GM12892 (cell line): Measurements from ENCODE around the gene NES.

Experiments
- DNase-seq: peaks from one replicate; pipeline ENCODE4 v3.0.0; 2011; ENCODE audit not compliant: insufficient read length
- FAIRE-seq: peaks from 2 replicates; lab custom pipeline; 2011; peaks lifted over from hg19 to GRCh38; lab: Jason Lieb, UNC
- POLR2A ChIP-seq: IDR thresholded peaks from 2 replicates; pipeline ENCODE4 v1.6.1; 2011; ENCODE audit warnings: low read depth, low read length, control low read depth
- POLR2AphosphoS5 ChIP-seq: IDR thresholded peaks from 2 replicates; pipeline ENCODE4 v1.6.1; 2011; ENCODE audit warnings: low read depth, low read length, control low read depth
- TAF1 ChIP-seq: IDR thresholded peaks from 2 replicates; pipeline ENCODE4 v1.6.1; 2011; ENCODE audit warnings: low read depth, mild to moderate bottlenecking, control low read depth, low read length, borderline replicate concordance

The NES gene

DNA sequence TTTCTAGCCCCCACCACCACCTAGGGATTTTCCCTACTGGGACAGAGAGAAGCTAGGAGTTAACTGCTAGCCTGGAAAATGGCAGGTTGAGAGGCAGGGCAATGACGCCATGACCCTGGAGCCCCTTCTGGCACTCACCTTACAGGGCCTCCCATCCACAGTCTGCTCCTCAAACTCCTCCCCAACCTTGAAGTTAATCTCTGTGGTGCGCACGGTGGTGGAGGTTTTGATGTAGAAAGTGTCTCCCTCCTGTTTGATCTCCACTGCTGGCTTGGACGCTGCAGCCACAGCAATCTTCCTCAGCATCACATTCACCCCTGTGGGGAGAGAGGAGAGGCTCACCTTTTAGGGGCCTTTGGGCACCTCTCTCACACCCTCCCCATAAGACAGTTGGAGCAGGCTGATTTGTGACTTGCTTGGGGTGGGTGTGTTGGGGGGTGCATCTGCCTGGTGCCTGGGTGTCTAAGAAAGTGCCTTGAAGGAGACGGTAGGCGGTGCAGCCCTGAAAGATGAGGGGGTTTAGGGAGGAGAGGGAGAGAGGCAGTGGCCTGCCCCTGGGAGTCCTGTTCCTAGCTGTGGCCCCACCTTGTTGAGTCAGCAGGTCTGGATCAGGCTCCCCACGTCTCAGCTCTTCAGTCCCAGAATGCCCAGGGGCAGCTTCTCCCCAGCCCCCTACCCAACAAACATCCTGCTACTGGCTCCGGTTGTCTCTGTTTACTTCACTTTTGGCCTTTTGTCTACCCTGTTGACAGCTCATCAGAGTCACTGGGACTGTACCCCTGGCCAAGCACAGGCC, 23.7 kb upstream of the NES start:
- DNase-seq (no peak), FAIRE-seq (no peak)
- TF ChIP-seq TAF1: no peak
- TF ChIP-seq POLR2AphosphoS5: no peak
- TF ChIP-seq POLR2A: no peak

DNA sequence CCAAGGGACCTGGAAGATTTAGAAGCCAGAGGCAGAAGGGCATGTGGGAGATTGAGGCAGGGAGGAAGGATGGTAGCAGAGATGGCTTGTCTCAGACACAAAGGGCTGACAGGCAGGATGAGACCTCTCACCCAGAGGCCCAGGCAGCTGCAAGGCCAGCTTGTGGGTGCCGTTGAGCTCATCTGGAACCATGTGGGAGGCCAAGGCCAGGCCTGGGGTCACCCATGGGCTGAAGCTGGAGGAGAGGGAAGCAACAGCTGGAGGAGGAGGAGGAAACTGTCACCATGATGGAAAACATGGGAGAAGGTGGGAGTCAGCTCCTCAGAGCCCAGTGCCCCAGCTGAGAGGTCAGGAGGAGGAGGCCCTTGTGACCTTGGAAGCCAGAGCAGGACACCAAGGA, 21.8 kb upstream of the NES start:
- FAIRE-seq (no peak), DNase-seq (no peak)
- no peak for TF ChIP-seq POLR2A
- no peak for TF ChIP-seq TAF1
- no peak for TF ChIP-seq POLR2AphosphoS5

- FAIRE-seq (no peak), DNase-seq (no peak)
- TF ChIP-seq TAF1 (no peak), POLR2AphosphoS5 (no peak), POLR2A (no peak)
Observed at GRCh38 chr1:156697481-156697880, 20.3 kb upstream of the NES start.

DNA sequence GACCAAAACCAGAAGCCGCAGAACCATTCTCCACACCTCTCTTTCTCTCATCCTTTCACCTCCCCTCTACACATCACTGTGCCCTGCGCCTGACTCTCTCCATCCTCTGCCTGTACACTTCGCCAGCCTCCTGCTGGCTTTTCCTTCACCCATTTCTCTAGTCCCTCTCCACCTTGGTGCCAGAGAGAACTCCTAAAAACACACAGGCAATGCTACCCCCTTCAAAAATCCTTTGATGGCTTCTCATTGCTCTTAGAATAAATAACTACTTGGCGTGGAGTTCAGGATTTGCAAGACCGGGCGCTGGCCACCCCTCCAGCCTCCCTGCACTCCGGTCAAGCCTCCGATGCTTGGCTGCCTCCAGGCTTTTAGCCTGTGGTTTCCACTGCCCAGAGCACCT, 19.5 kb upstream of the NES start:
- FAIRE-seq (no peak), DNase-seq (no peak)
- no peak for TF ChIP-seq POLR2AphosphoS5
- TF ChIP-seq TAF1: no peak
- TF ChIP-seq POLR2A: no peak

DNA sequence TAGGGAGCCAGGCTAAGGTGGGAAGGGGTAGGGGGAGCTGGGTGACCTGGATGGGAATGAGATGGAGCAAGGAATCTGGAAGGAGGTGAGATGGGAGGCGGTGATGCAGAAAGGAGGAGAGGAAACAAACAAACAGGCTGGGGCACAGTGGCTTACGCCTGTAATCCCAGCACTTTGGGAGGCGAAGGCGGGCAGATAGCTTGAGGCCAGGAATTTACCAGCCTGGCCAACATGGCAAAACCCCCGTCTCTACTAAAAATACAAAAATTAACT, 17.4 kb upstream of the NES start:
- FAIRE-seq (no peak), DNase-seq (no peak)
- no peak for TF ChIP-seq TAF1
- no peak for TF ChIP-seq POLR2A
- TF ChIP-seq POLR2AphosphoS5: no peak

DNA sequence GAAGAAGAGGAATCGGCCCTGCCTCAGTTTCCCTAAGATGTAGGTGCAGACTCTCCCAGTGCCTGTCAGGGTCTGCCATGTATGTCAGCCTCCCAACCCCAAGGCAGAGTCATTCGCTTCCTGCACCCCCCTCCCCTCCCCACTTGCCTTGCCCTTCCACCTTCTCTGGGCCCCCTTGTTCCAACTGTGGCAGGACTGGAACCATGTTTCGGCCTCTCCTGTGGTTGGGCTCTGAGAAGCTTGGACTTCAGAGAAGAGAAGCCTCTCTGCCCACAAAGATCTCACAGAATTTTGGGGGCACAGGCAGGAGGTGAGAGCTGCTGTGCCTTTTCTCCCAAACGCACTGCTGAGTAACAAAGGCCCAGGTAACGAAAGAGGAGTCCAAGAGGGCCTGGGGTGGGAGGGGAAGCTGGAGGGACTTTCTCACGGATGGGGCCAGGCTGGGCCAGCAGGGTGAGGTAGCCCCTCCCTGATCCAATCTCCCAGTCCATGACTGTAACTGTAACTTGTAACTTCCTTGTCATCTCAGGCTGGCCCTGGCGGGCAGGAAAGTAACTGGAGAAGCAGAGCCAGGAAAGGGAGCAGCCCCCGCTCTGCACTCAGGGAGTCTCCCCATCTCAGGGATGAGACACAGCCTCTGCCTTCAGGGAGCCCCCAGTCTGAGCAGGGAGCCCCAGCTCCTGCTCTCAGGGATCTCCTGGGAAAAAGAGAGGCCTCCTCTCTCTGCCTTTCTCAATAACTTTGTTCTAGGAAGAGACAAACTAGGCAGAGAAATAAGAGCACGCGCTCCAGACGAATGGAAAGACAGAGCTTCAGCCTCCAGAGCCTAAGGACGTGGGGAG, 16.9 kb upstream of the NES start:
- TF ChIP-seq POLR2A: no peak
- no peak for TF ChIP-seq TAF1
- TF ChIP-seq POLR2AphosphoS5: no peak
- no peak for FAIRE-seq
- DNase-seq: no peak

DNA sequence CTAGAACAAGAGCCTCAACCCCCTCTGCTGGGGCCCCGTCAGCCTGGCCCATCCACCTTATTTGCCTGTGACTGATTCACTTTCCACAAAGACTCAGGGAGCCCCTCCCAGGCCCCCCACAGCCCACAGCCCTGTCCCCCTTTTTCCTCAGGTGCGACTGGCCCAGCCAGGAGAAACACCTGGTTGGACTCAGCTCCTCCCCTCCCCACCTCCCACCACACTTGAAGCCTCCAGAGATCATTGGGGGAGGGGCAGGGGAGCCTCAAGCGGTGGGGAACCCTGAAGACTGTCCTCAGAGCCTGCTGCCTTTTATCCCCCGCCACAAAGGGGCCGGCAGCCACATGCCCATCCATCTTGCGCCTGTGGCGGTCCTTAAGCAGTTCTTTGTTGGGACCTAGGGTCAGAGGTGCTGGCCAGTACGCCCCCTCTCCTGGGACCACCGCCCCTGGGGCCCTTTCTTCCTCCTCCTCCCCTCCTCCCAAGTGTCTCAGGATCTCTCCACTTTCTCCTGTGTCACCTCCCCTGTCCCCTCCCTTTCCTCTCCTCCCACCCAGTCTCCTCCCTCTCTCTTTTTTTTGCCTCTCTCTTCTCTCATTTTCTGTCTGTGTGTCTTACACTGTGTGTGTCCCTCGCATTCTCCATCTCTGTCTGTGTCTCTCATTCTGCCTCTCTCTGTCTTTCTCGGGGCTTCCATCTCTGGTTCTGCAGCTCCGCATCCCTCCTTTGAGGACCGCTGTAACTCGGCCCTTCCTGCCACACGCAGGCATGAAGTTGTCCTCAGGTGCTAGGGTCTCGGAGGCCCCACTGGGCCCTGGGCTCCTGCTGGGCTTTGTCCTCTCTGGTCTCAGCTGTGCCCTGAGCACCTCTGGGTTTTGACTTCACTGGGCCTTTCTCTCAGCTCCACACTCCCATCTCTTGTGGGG, 16.0 kb upstream of the NES start:
- no peak for TF ChIP-seq POLR2AphosphoS5
- TF ChIP-seq POLR2A: no peak
- TF ChIP-seq TAF1: no peak
- DNase-seq (no peak), FAIRE-seq (no peak)

GRCh38 chr1:156692441-156692924, 15.3 kb upstream of the NES start:
- no peak for FAIRE-seq
- no peak for TF ChIP-seq POLR2AphosphoS5
- no peak for TF ChIP-seq TAF1
- TF ChIP-seq POLR2A: no peak
- DNase-seq: no peak

GRCh38 chr1:156691665-156692440, 14.6 kb upstream of the NES start:
- FAIRE-seq: no peak
- no peak for TF ChIP-seq TAF1
- no peak for TF ChIP-seq POLR2A
- no peak for TF ChIP-seq POLR2AphosphoS5
- no peak for DNase-seq

DNA sequence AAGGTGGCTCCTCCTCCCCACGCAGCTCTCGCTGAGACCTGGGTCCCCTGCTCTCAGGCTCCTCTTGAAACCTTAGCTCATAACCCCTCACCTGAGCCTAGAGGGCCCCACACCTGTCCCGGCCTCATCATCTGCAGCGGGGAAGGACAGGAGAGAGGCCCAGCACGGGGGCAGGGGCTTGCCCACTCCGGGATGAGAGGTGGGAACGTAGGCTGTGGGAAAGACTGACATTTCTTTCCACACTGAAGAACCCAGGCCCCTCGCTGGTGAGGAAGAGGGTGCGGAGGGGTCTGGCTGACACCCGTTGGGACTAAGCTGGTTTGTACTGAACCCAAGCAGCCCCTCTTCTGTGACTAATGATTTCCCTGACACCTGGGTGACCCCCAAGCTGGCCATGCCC, 14.0 kb upstream of the NES start:
- DNase-seq: no peak
- TF ChIP-seq POLR2A: no peak
- TF ChIP-seq TAF1: no peak
- TF ChIP-seq POLR2AphosphoS5: no peak
- FAIRE-seq: no peak

GRCh38 chr1:156690675-156691036, 13.4 kb upstream of the NES start:
- TF ChIP-seq POLR2AphosphoS5: no peak
- no peak for TF ChIP-seq POLR2A
- no peak for TF ChIP-seq TAF1
- DNase-seq (no peak), FAIRE-seq (no peak)
